Stimulated activated CD4-positive, alpha-beta T cell treated with anti-CD3 and anti-CD28 coated beads, Interleukin-15, amount 100 ng/mL, for 1 hour (primary cell): Measurements from ENCODE around the gene PKIG.
"Not testable (repeated sequence)": the region's sequence is repeated elsewhere in the genome, so short reads cannot be mapped to it uniquely, and the experiment has no call there.

Experiments
- DNase-seq, 2 donors: peaks; one replicate each; pipeline ENCODE4 v3.0.0-alpha.2; 2020; ENCODE audit warnings: low read depth in 1 of 2, low spot score in 1 of 2

Gene PKIG

DNA sequence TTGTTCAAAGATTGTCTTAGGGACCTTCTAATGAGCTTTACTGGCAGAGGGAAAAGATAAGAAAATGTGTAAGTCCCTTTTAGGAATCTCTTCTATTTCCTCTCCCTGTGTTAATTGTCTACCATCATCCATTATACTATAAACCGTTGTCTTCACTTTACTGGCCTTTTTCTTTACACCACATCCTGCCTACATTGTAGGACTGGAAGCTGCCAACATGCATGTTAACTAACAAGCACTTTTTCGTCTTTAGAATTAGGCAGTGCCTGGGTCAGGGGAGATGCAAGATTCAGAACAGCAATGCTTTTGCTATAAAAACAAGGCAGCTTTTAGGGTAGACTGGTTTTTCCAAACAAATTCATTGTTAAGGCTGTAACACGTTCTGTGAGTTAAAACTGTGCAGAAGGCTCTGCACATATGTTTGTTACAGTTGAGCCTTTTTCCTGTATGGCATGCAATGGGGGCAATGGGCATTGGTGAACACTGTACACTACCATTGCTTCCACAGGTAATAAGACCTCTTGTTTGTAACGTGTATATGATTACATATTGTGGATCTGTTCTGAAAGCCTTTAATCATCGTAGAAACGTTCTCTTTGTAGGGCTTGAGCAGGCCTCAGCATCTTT lies 10.9 kb upstream of the PKIG start:
- DNase-seq, result no peak

DNA sequence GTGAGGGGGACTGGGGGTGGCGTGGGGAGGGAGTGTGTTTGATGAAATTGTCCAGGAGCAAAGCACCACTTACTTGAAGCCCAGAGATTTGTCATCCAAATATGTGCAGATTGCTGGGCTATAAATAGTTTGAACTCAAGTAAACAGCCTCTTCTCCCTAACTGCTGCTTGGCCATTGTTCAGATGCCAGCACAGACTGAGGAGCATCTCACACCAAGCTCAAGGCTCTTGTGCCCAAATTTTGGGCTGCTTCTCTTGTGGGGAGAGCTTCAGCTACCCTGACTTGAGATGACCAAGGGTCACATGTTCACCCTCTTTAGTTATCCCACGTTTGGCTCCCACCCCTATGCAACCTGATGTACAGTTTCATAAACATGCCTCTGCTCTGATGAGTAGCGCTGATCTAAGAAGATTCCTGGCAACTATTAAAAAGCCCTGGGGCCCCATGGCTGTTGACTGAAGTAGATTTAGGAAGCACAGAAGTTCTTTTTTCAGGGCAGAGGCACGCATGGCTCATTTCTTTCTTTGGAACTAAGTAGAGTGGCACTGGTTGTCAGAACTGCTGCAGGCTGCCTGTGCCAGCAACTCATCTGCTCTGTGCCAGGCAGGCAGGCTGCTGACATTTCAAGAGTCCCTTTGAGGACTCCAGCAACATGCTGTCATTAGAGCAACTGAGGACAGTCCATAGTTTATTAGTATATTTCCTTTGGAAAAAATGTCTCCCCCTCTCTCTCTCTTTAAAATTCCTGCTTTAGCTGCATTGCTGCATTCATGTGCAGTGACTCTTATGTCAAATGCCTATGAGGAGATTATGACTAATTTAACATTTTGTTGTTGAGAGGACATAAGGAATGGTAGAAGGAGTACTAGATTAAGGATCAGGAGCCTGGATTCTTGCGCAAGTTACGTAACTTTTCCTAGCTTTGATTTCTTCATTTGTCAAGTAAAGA lies 9.6 kb upstream of the PKIG start:
- no peak for DNase-seq

DNA sequence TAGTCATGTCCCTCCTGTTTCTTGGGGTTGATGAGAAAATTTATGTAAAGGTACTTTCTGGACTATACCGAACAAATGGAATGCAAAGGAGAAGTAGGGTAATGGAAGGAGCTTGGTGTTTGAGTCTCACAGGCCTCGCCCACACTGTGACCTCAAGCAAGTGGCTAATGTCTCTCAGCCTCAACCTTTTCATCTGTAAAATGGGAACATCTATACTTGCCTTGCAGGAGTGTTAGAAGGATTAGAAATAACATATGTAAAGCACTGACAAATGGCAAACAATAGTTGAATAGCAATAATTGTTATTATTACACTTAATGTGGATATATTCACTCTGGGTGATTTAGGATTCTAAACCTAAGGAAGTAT lies 8.9 kb upstream of the PKIG start:
- DNase-seq, result no peak

DNA sequence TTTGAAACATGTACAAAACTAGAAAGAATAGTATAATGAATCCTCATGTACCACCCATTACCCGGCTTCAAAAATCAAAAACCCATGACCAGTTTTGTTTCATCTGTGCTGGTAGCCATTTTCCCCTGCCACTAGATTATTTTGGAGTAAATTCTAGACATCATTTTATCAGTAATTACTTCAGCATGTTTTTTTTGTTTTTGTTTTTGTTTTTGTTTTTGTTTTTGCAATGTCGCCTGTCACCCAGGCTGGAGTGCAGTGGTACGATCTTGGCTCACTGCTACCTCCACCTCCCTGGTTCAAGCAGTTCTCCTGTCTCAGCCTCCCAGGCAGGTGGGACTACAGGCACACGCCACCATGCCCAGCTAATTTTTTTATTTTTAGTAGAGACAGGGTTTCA lies 8.0 kb upstream of the PKIG start:
- DNase-seq, result no peak

DNA sequence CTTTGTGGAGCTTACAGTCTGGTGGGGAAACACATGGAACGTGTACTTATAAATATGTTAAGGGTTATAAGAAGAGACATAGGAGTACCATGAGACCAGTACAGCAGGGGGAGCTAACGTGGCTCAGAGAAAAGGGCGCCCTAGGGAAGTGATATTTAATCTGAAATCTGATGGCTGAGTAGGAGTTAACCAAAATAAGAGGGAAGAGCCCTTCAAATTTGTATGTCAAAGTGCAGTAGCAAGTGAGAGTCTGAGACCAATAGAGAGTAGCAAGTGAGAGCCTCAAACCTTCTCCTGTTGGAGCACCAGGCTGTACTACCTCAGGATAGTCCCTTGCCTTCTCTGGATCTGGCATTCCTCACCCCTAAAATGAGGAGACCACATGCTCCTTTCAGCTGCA lies 6.1 kb upstream of the PKIG start:
- no peak for DNase-seq

DNA sequence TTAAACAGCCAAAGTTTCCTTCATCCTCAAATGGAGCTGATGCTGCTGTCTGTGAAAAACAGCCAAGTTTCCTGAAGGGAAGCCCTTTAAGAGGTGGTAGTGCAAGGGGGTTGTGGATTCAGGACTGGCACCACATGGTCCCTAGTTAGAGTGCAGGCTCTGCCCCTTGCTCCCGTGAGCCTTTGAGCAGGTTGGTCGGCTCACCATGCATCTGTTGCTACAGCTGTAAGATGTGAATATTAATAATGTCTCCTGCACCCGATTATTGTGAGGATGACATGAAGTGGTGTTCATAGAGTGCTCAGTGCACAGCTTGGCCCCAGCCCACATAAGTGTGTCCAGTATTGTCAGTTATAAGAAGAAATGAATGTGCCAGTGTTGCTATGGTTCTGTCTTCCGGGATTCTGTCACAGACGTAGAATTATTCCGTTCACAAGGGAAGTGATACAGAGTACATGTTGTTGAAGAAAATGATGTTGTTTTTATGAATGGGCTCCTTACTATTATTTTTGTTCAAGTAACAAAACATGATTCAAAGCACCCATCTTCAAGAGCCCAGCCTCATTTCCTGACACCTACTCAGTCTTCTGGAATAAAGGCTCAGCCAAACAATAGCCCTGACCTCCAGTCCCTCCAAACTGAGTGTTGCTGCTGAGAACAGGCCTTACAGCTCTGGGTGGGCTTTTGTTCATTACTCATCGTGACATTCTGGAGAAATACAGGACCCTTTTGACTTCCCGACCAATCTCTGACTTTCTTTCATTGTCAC lies 2.9 kb upstream of the PKIG start:
- no peak for DNase-seq

DNA sequence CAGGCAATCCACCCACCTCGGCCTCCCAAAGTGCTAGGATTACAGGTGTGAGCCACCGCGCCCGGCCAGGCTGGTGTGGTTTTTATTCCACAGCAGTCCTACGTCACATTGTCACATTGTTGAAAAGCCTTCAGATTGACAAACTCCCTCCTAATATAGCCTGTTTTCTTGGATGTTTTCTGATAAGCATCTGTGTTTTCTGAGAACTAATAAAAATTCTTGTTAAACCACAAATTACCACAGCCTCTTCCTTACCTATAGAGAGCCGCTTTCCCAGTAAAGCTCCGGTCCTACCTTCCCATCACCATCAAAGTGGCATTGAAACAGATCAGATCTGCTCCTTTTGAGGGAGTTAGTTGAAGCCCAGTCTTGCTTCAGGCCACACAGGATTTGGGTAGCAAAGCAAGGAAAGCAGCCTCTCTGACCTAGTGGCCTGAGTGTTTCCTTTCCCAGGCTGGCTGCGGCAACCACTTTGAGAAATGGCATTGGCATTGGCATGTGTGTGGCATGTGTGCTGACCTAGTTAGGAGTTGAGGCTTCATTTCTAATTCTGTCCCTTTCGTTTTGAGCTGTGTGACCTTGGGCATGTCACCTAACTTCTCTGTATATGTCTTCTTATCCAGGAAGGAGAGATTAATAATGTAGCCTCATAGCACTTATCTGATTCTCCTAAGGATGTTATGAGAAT lies 1.7 kb upstream of the PKIG start:
- no peak for DNase-seq

DNA sequence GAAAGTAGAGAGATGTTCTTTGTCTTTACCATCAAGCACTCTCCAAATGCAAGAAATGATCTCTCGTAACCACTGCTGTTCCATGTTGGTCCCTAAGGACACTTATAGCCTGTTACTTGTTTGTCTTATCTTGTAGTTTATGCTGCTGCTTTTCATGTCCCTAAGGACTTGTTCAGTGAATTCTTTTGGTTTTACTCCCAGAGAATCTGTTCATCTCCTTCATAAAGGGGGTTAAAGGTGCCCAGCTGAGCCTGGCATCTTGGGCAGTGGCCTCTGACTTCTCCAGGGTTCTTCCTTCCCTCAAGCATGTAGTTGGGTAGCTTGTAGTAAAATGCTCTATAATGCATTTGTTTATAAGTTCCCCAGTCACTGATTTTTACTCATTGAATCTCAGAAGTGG lies 864 bp upstream of the PKIG start:
- no peak for DNase-seq

DNA sequence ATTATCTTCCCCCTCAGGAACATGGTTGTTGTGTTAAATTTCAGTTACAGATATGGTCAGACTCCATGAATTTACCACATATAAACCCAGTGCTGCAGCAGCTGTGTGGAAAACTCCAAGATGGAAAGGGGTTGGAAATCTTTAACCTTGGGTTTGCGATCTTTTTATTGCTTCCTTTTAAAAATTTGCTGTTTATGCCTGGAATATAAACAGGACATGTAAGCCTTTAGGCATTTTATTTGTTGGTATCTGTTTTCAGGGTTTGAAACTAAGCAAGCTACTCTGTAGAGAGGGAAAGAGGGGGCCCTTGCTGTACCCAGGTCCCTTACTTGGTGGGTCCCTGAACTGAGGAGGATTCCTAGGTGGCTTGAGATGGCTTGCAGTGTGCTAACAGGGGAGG lies 778 bp downstream of the PKIG start:
- DNase-seq, result no peak

DNA sequence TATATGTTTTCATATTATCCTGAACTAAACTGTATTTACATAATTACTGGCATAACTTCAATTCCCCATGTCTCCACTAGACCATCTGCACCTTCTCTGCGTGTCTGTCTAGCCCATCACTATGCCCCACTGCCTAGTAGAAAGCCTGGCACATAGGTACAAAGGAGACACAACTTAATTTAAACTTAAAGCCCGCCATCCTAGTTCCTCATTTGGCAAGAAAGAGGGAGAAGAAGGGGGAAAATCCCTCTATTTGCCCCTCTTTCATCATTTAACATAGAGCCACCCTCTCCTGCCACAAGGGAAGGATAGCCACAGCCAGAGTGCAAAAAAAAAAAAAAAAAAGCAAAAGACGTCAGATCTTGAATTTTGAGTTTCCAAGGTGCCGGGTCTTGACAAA lies 1.8 kb downstream of the PKIG start:
- no peak for DNase-seq

DNA sequence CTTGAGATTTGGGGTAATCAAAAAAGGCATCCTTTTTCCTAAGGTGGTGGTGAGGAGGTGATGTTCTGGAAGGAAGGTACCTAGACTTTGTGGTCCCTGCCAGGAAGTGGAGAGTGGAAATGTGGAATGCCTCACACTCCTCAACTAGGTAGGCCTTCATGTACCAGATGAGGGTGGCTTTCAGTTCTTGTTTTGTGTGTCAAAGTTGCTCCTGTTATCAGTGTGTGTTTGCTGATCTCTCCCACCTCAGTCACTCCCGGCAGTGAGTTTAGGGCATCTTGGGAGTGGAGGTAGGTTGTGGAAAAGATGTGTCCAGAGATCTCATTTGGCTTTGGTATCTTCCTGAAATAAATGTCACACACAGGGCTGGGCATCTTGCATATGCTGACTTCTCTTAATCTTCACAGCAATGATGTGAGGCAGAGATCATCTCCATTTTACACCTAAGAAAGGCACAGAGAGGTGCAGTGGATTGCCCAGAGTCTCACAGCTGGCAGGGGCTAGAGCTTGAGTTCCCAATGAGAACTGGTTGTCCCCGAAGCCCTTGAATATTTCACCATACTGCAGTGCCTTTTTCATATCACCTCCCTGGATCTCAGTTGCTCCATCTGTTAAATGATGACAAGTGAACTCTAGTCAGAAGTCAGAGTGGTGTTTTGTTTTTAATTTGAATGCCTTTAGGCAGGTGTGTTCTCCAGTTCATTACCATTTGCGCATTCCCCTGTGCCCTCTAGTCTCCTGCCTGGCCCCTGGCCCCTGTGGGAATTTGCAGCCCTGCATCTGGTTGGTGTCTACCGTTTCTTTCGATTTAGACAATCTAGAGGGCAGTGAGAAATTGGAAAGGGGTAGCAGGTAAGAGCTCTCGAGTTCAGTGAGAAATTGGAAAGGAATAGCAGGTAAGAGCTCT lies 2.9 kb downstream of the PKIG start:
- no peak for DNase-seq

DNA sequence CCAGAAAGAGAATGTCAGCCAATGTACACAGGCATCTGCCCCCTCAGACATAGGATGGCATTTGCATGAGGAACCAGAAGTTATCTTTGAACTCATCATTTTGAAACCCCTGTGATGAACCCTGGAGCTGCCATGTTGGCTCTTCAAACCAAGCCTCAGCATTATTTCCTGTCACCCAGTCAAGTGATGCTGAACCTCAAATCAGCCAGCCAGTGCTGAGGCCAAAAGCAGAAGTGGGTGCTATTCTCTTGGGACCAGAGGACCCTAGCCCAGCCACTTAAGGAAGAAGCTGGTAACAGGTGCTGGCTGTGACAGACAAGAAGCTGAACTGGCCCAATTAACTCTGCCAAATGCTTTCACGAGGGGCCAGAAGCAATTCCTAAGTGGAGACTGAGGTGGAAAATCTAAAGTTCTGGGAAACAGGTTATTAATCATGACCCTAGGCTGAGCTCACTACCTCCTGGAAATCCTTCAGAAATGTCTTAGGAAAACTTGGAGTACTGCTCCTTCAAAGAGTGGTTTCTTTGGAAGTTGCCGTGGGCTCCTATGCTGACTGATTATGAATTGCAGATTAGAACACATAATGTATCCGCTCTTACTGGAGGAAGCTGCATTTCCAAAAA lies 4.0 kb downstream of the PKIG start:
- DNase-seq, result no peak

DNA sequence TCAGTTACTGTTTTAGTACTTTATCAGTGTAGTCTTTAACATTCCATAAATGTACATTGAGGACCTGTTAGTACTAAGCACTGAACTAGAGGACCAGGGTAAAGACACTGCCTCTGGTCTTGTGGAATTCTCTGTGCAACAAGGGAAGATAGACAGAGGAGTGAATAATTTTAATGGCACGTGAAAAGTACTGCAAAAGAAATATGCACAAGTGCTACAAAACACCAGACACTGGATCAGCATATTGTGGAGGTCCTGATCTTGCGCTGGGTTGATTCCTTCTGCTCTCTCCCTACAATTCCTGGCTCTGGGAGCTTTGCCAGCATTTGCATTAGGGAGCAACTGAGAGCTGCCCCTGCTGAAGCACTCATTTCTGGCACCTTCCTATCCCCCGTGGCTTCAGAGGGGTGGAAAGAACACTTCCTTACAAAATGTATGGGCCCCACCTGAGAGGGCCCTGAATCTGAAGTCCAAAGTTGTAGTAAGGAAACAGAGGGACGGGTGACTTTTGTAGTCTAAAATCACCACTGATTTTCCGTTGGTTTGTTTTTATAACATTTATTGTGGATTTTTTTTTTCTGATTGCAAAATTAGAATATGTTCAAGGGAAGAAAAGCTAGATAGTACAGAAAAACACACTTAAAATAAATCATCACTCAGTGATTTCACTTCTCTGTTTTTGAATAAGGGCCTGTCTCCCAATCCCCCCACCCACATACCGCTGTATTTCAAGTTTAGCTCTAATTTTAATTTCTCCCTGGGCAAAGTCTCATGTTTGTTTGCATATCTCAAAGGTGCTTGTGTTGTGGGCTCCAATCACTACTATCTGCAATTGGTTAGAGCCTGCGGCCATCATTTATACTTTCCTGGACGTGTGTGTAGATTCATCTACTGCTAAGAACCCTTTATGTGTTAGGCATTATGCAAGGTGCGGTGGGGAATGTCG lies 4.9 kb downstream of the PKIG start:
- no peak for DNase-seq

DNA sequence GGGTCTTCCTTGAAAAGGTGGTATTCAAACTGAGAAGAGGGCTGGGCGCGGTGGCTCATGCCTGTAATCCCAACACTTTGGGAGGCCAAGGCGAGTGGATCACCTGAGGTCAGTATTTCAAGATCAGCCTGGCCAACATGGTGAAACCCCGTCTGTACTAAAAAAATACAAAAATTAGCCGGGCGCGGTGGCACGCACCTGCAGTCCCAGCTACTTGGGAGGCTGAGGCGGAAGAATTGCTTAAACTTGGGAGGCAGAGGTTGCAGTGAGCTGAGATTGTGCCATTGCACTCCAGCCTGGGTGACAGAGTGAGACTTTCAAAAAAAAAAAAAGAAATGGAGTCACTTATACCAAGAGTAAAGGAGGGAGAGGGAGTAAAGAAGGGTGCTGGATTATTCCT lies 5.9 kb downstream of the PKIG start:
- not testable (repeated sequence) for DNase-seq

DNA sequence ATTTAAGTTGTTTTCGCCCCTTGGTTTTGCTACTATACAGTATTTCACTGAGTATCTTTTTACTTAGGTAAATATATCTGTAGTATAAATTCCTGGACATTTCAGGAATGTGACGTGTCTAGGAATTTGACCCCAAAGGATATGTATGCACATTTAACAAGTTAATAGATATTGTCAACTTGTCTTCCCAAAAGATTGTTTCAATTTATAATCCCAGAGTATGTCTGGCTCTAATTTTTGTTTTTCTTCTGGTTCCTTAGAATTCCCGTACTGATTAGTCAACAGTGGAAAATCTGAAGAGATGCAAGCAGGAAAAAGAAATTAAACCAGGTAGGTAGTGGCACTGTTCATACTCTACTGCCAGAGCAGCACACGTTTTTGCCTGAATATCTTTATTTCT lies 7.2 kb downstream of the PKIG start:
- DNase-seq, result no peak

DNA sequence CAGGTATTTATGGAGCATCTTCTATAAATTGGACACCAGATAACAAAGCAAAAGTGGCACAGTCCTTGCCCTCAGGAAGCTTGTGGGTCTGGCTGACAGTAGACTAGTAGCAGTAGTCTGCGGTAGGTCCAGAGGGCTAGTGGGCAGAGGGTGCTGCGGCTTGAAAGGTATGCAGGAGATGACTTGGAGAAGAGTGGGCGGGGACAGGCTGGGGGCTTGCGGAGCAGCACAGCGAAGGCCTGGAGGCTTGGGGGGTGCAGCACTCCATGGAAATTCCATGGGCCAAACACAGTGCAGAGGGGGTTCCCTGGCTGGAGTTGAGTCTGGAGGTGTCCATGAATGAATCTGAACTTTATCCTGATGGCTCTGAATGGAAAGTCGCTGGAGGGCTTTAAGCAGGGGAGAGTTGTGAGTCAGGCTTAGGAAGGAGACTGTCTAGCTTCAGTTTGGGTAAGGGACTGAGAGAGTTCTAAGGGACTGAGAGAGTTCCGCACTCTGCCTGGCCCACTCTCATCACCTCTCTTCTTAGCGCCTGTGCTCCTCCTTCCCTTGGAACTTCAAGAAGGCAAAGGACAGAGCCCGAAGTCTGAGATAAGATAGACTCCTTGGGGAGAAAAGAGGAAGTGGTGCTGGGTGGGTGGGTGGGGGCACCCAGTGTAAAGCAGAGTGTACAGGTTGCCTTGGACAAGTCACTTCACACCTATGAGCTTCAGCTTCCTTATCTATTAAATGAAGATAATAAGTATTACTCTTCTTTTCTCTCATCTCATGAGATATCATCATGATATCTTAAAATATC lies 8.8 kb downstream of the PKIG start:
- DNase-seq, result no peak

DNA sequence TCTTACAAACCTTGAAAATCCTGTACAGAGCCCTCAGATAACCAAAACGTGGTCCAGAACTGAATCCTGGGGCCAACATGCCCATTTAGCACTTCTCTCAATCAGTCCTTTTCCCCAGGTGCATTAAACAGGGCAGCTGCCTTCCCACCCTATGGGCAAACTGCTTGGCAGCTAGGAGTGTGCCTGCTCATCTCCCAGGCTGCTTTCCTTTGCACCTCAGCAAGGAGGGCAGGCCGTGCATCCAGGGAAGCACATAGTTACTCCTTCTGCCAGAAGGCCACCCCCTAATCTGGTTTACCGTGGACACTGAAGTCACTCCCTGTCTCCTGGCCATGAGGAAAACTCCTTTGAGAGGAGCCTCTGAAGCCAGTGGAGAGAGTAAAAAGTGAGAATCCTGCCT lies 10.0 kb downstream of the PKIG start:
- no peak for DNase-seq

DNA sequence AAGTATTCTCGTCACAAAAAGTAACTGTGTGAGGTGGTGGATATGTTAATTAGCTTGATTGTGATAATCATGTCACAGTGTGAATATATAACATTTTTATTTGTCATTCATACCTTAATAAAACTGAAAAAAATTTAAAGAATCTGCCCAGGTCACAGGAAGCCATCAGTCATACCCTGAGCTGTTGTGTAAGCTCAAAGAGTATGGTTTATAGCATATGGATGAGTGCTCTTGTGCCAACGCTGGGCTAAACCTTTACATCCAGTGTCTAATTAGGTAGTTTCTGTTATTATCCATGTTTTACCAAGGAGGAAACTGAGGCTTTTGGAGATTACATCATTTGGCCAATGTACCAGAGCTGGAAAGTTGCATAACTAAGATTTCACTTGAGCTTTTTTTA lies 11.4 kb downstream of the PKIG start:
- DNase-seq, result no peak
